Activated naive CD4-positive, alpha-beta T cell treated with anti-CD3 and anti-CD28 coated beads for 36 hours (primary cell): ENCODE data around the gene F8. TPM values are rescaled to one million over a fixed set of nuclear protein-coding genes. Genes with fewer than 3 reads are reported as not detected.

Experiments
- microRNA-seq: library from miRNA; unstranded; fragments of <30 nt; microRNA quantifications from one replicate; pipeline ENCODE4 v1.2.0, GENCODE V29; 2022; ENCODE audit warnings: borderline microRNAs expressed, borderline replicate concordance
- total RNA-seq, 2 experiments: library from RNA; stranded (reverse); gene quantifications; one replicate each; pipeline ENCODE4 v1.2.3, GENCODE V29; 2021

The F8 gene
- total RNA-seq, 2 experiments from 2014 or later, result 4.1 to 4.6 TPM

Small RNAs within 50 kb of the gene (microRNA-seq; reads per million reads assigned to microRNA genes)
- gene MIR1184-1, result not detected

Other genes with a start within 250 kb of the F8 start
- gene MPP1, start 217.2 kb downstream of the F8 start, total RNA-seq, result 10 to 100 TPM; 23.9 to 24.3 TPM
- gene SMIM9, start 188.1 kb downstream of the F8 start, total RNA-seq, result not detected
- 10 to 100 TPM; 33.7 to 35.0 TPM for gene F8A1, start 136.4 kb downstream of the F8 start, total RNA-seq
- 10 to 100 TPM; 94.3 to 95.5 TPM for gene FUNDC2, start 4.1 kb upstream of the F8 start, total RNA-seq
- gene CMC4, start 48.4 kb upstream of the F8 start, total RNA-seq, result 1 to 10 TPM; 5.8 to 7.7 TPM
- 10 to 100 TPM; 15.0 to 19.3 TPM for gene MTCP1, start 48.4 kb upstream of the F8 start, total RNA-seq
- gene BRCC3, start 48.8 kb upstream of the F8 start, total RNA-seq, result 10 to 100 TPM; 15.4 to 17.9 TPM
- gene VBP1, start 193.7 kb upstream of the F8 start, total RNA-seq, result 100 to 1,000 TPM; 106 to 110 TPM
- gene RAB39B, start 241.8 kb upstream of the F8 start, total RNA-seq, result 10 to 100 TPM; 11.6 to 13.0 TPM